A549 (cell line): ENCODE data around the gene LARP4. TPM values are rescaled to one million over a fixed set of nuclear protein-coding genes. Genes with fewer than 3 reads are reported as not detected.

Experiments
- ATAC-seq, 2 experiments: fragments of 200-7000 bp in 1 of 2; fragments of >200 bp in 1 of 2; cut with Nextera tagmentation in 1 of 2; cut with Tn5 transposase in 1 of 2; 3 replicates each; pipeline versions ENCODE4 v1.8.0 to v1.9.1; 2018 to 2020; ENCODE audit warnings: mild to moderate bottlenecking in 1 of 2, moderate library complexity in 1 of 2
- CTCF ChIA-PET: fragments of 300-600 bp; sonication (Branson Sonifier 250); formaldehyde crosslinking; extraction: SDS; loops from one replicate; lab custom pipeline; 2021; ENCODE audit warnings: antibody characterized with exemption, inconsistent platforms; lab: Yijun Ruan, JAX
- POLR2A ChIA-PET: fragments of 350-600 bp; formaldehyde crosslinking; extraction: SDS; loops from one replicate; lab custom pipeline; 2021; ENCODE audit warnings: antibody characterized with exemption, inconsistent platforms; lab: Yijun Ruan, JAX
- DNase-seq, 2 experiments: peaks; one replicate each; pipeline versions ENCODE4 v3.0.0 to v3.0.0-alpha.2; 2011 to 2016; ENCODE audit warnings: low read depth in 1 of 2, low spot score in 1 of 2
- FAIRE-seq: peaks from 2 replicates; lab custom pipeline; 2011; peaks lifted over from hg19 to GRCh38; lab: Jason Lieb, UNC
- H3K27ac ChIP-seq, 2 experiments: fragments of >200 bp; sonication (Bioruptor Twin); formaldehyde crosslinking; 3 replicates each; pipeline ENCODE4 v1.5.1; 2016 to 2017
- H3K4me1 ChIP-seq: fragments of >200 bp; sonication (Bioruptor Twin); formaldehyde crosslinking; 3 replicates; pipeline ENCODE4 v1.6.1; 2016
- H3K4me2 ChIP-seq: fragments of >200 bp; sonication (Bioruptor Twin); formaldehyde crosslinking; 3 replicates; pipeline ENCODE4 v1.6.1; 2016
- H3K4me3 ChIP-seq: fragments of >200 bp; sonication (Bioruptor Twin); formaldehyde crosslinking; 3 replicates; pipeline ENCODE4 v1.5.1; 2016
- H3K9me3 ChIP-seq: fragments of >200 bp; sonication (Bioruptor Twin); formaldehyde crosslinking; 3 replicates; pipeline ENCODE4 v1.6.1; 2016
- CBX8 ChIP-seq: fragments of 200-600 bp; sonication (generic); IDR thresholded peaks from 2 replicates; pipeline ENCODE4 v1.6.1; 2016
- CHD4 ChIP-seq: fragments of 200-600 bp; sonication (generic); IDR thresholded peaks from 2 replicates; pipeline ENCODE4 v1.6.1; 2016; ENCODE audit warnings: antibody characterized with exemption, mild to moderate bottlenecking, borderline replicate concordance
- EHMT2 ChIP-seq: fragments of 200-600 bp; sonication (generic); IDR thresholded peaks from 2 replicates; pipeline ENCODE4 v1.6.1; 2016; ENCODE audit warnings: antibody characterized with exemption, low read depth, mild to moderate bottlenecking, moderate library complexity
- HDAC2 ChIP-seq: fragments of 200-600 bp; sonication (generic); IDR thresholded peaks from 2 replicates; pipeline ENCODE4 v1.6.1; 2016
- HOXB5 ChIP-seq: fragments of 250-450 bp; sonication (Bioruptor Pico); IDR thresholded peaks from 2 replicates; pipeline ENCODE4 v1.5.0; 2020; ENCODE audit warnings: mild to moderate bottlenecking, moderate library complexity
- KDM1A ChIP-seq: fragments of 200-600 bp; sonication (generic); IDR thresholded peaks from 2 replicates; pipeline ENCODE4 v1.6.1; 2016; ENCODE audit warnings: low read depth, mild to moderate bottlenecking
- KDM5A ChIP-seq: fragments of 200-600 bp; sonication (generic); IDR thresholded peaks from 2 replicates; pipeline ENCODE4 v1.6.1; 2016; ENCODE audit warnings: antibody characterized with exemption, mild to moderate bottlenecking
- MAZ ChIP-seq: fragments of 150-350 bp; IDR thresholded peaks from 2 replicates; pipeline ENCODE4 v1.6.1; 2014; ENCODE audit warnings: antibody characterized with exemption, low read depth, low read length, borderline replicate concordance
- POLR2AphosphoS2 ChIP-seq: conservative IDR thresholded peaks from 2 replicates; pipeline ENCODE4 v1.6.1; 2012; ENCODE audit warnings: low read length, improper control_type of control experiment, inconsistent platforms
- RARB ChIP-seq: fragments of 250-450 bp; sonication (Bioruptor Pico); IDR thresholded peaks from 2 replicates; pipeline ENCODE4 v1.8.0; 2021; ENCODE audit warnings: mild to moderate bottlenecking, moderate library complexity
- SMC3 ChIP-seq: fragments of >200 bp; sonication (Bioruptor Twin); formaldehyde crosslinking; IDR thresholded peaks from 3 replicates; pipeline ENCODE4 v1.6.1; 2018; ENCODE audit warnings: inconsistent platforms
- WGBS: methylation state at CpG from one replicate; pipeline ENCODE4 v1.1.6; 2017; ENCODE audit errors: missing lambda C conversion rate; 5-methylcytosine and 5-hydroxymethylcytosine counted together
- polyA plus RNA-seq, 4 experiments: library from polyadenylated mRNA; depleted of rRNA in 3 of 4; stranded (reverse); fragments of >200 nt; fragmentation: RNase III in 1 of 4; extraction: RNeasy Plus Mini Kit Qiagen cat#74134 plus additional on column Dnase treatment in 1 of 4; gene quantifications; 2 replicates in 3 of 4; 3 replicates in 1 of 4; pipeline ENCODE4 v1.2.3, GENCODE V29; 2011 to 2017
- TF ChIP-seq, protein P1 (sequence below): fragments of 450-650 bp; IDR thresholded peaks from 2 replicates; pipeline ENCODE4 v1.6.1; 2014; ENCODE audit warnings: antibody characterized with exemption
- TF ChIP-seq, protein P2 (sequence below): fragments of 250-450 bp; sonication (Bioruptor Pico); IDR thresholded peaks from 2 replicates; pipeline ENCODE4 v1.5.0; 2021; ENCODE audit warnings: mild to moderate bottlenecking, moderate library complexity, borderline replicate concordance
- TF ChIP-seq, protein P3 (sequence below): fragments of >200 bp; sonication (Bioruptor Twin); formaldehyde crosslinking; IDR thresholded peaks from 2 replicates; pipeline ENCODE4 v1.6.1; 2016
- TF ChIP-seq, protein P4 (sequence below): fragments of 200-600 bp; sonication (generic); IDR thresholded peaks from 2 replicates; pipeline ENCODE4 v1.6.1; 2016; ENCODE audit warnings: antibody characterized with exemption, mild to moderate bottlenecking, moderate library complexity
- TF ChIP-seq, protein P5 (sequence below): fragments of 250-450 bp; sonication (Bioruptor Pico); IDR thresholded peaks from 2 replicates; pipeline ENCODE4 v1.5.0; 2020; ENCODE audit warnings: low read depth, mild to moderate bottlenecking, moderate library complexity

Gene LARP4
- polyA plus RNA-seq, 2 of the 4 experiments (the other 2 are of a cell fraction), result 38.2 to 67.8 TPM

DNA sequence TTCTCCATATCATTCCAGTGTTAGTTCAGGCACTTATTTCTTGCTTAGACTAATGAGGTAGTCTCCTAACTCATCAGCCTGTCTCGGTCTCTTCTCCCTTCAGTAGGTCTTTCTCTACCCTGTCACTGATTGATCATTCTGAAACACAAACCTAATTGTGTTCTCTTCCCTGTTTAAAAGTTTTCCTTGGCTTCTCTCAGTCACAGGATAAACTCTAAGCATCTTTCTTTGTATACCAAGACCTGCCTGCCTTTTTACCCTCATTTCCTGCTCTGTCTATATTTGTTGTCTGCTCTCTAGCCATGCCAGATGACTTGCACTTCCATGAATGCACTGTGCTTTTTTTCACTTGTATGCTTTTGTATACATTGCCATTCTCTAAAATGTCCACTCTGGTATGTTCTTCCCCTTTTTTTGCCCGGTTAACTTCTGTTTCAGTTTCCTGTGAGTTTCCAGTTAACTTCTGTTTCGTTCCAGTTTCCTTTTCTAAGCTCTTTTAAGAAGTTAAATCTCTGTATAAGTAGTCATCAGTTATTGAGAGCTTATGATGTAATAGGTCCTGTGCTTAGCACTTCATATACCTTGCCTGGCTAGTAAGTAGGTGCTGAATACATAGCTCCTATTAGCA, 116.8 kb downstream of the LARP4 start (continued):
- TF ChIP-seq, protein P1, sequence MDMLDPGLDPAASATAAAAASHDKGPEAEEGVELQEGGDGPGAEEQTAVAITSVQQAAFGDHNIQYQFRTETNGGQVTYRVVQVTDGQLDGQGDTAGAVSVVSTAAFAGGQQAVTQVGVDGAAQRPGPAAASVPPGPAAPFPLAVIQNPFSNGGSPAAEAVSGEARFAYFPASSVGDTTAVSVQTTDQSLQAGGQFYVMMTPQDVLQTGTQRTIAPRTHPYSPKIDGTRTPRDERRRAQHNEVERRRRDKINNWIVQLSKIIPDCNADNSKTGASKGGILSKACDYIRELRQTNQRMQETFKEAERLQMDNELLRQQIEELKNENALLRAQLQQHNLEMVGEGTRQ, result no peak
- TF ChIP-seq, all 56 proteins: peak for 0

DNA sequence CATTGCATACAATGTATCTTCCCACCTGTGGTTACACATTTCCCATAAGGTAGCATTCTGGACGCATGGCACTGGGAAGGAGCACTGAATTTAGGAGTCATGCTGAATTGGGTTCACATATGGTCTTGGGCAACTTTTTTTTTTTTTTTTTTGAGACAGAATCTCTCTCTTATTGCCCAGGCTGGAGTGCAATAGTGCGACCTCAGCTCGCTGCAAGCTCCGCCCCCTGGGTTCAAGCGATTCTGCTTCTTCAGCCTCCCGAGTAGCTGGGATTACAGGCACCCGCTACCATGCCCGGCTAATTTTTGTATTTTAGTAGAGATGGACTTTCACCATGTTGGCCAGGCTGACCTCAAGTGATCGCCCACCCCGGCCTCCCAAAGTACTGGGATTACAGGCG, 117.4 kb downstream of the LARP4 start:
- 91% methylated on average over 11 of the region's 11 CpGs for WGBS
- Histone ChIP-seq H3K27ac (peak overlapping the region in 1 of 2 experiments; percentile 46; a peak in 2 of 6 replicates), H3K4me3 (no peak overlapping the region), H3K4me1 (peaks cover 16% of the 10 kb centered on the region), H3K4me2 (peak overlapping the region; percentile 45; the same call in 1 of the 3 replicates), H3K9me3 (peaks cover under 1% of the 10 kb centered on the region; the same call in 1 of the 3 replicates)
- POLR2A ChIA-PET, result no interaction called here
- no peak for DNase-seq
- no peak for ATAC-seq
- no peak for TF ChIP-seq RARB (CRISPR knock-in tag)
- TF ChIP-seq, protein P2, sequence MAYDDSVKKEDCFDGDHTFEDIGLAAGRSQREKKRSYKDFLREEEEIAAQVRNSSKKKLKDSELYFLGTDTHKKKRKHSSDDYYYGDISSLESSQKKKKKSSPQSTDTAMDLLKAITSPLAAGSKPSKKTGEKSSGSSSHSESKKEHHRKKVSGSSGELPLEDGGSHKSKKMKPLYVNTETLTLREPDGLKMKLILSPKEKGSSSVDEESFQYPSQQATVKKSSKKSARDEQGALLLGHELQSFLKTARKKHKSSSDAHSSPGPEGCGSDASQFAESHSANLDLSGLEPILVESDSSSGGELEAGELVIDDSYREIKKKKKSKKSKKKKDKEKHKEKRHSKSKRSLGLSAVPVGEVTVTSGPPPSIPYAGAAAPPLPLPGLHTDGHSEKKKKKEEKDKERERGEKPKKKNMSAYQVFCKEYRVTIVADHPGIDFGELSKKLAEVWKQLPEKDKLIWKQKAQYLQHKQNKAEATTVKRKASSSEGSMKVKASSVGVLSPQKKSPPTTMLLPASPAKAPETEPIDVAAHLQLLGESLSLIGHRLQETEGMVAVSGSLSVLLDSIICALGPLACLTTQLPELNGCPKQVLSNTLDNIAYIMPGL (CRISPR knock-in tag), result no peak
- no peak for TF ChIP-seq HOXB5 (CRISPR knock-in tag)
- TF ChIP-seq, protein P3, sequence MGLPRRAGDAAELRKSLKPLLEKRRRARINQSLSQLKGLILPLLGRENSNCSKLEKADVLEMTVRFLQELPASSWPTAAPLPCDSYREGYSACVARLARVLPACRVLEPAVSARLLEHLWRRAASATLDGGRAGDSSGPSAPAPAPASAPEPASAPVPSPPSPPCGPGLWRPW, result no peak
- no peak for TF ChIP-seq EHMT2
- no peak for TF ChIP-seq HDAC2
- TF ChIP-seq SMC3, result no peak
- no peak for TF ChIP-seq POLR2AphosphoS2
- TF ChIP-seq KDM5A, result no peak
- no peak for TF ChIP-seq KDM1A
- TF ChIP-seq, protein P4, sequence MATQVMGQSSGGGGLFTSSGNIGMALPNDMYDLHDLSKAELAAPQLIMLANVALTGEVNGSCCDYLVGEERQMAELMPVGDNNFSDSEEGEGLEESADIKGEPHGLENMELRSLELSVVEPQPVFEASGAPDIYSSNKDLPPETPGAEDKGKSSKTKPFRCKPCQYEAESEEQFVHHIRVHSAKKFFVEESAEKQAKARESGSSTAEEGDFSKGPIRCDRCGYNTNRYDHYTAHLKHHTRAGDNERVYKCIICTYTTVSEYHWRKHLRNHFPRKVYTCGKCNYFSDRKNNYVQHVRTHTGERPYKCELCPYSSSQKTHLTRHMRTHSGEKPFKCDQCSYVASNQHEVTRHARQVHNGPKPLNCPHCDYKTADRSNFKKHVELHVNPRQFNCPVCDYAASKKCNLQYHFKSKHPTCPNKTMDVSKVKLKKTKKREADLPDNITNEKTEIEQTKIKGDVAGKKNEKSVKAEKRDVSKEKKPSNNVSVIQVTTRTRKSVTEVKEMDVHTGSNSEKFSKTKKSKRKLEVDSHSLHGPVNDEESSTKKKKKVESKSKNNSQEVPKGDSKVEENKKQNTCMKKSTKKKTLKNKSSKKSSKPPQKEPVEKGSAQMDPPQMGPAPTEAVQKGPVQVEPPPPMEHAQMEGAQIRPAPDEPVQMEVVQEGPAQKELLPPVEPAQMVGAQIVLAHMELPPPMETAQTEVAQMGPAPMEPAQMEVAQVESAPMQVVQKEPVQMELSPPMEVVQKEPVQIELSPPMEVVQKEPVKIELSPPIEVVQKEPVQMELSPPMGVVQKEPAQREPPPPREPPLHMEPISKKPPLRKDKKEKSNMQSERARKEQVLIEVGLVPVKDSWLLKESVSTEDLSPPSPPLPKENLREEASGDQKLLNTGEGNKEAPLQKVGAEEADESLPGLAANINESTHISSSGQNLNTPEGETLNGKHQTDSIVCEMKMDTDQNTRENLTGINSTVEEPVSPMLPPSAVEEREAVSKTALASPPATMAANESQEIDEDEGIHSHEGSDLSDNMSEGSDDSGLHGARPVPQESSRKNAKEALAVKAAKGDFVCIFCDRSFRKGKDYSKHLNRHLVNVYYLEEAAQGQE, result no peak
- no peak for TF ChIP-seq CHD4
- TF ChIP-seq MAZ, result no peak
- CTCF ChIA-PET, result interaction anchor here (0.9 to 1.6 kb wide), 3 partner anchors 13 to 120 kb away, joined by 3 to 6 read pairs (median 4); partner anchors contain the start of gene DIP2B
- FAIRE-seq, result no peak

DNA sequence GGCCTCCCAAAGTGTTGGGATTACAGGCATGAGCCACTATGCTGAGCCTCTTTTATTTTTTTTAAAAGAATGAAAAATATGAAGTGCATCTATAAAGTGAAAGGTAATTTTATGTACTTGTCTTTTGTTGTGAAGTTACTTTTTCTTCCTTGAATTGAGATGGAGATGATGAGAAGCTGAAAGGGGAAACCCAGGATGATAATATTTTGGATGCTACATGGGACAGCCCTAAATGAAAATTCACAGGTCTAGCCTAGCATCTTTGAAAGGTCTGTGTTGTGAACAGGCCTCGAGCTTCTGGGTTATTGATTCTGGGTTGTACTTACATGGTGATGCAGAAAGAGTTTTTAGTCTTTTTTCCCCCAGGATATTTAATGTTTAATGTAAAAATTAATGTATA, 118.7 kb downstream of the LARP4 start:
- no peak overlapping the region for H3K27ac ChIP-seq
- H3K4me3 ChIP-seq, result no peak overlapping the region
- TF ChIP-seq, protein P5, sequence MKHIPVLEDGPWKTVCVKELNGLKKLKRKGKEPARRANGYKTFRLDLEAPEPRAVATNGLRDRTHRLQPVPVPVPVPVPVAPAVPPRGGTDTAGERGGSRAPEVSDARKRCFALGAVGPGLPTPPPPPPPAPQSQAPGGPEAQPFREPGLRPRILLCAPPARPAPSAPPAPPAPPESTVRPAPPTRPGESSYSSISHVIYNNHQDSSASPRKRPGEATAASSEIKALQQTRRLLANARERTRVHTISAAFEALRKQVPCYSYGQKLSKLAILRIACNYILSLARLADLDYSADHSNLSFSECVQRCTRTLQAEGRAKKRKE (CRISPR knock-in tag), result no peak
- TF ChIP-seq CBX8, result no peak
- TF ChIP-seq, all 56 proteins: peak for 0
- no peak overlapping the region for H3K4me2 ChIP-seq
- no peak for ATAC-seq
- 79% methylated on average over 1 of the region's 1 CpG for WGBS
- ChIA-PET POLR2A (no interaction called here), CTCF (no interaction called here)
- no peak for DNase-seq
- H3K9me3 ChIP-seq, result peaks cover 9% of the 10 kb centered on the region; the same call in 1 of the 3 replicates
- FAIRE-seq, result no peak
- H3K4me1 ChIP-seq, result peaks cover 16% of the 10 kb centered on the region
